ENCODE results near the gene SUN1.

Gene SUN1

DNA sequence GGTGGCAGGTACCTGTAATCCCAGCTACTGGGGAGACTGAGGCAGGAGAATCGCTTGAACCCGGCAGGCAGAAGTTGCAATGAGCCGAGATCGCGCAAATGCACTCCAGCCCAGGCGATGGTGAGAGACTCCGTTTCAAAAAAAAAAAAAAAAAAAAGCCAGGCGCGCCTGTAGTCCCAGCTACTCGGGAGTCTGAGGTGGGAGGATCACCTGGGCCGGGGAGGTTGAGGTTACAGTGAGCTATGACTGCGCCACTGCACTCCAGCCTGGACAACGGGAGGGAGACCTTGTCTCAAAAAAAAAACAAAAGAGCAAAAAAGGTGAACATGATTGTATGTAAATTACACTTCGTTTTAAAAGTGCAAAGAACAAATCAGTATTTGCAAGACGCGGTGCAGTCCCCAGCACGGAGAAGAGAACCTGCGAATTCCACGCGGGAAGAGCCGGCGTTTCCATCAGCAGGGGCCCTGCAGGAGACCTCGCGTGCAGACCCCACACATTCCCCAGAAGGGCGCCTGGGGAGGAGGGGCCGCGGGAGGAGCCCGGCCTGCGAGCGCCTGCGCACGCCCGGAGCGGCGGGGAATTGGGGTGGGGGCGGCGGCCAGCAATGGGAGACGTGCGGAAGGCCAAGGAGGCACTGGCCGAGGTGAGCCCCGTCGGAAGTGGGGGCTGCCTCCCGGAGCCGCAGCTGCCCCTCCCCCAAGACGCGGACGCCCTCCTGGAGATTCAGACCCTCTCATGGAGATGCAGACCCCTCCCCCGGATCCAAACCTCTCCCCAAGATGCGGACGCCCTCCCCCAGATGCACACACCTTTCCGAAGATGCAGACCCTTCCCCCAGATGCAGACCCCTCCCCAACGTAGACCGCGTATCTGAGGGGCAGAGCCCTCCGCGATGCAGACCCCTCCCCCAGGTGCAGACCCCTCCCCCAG, 16.7 kb upstream of the SUN1 start:
- DNase-seq, result peak in 1 of 2 donors; percentile 42

DNA sequence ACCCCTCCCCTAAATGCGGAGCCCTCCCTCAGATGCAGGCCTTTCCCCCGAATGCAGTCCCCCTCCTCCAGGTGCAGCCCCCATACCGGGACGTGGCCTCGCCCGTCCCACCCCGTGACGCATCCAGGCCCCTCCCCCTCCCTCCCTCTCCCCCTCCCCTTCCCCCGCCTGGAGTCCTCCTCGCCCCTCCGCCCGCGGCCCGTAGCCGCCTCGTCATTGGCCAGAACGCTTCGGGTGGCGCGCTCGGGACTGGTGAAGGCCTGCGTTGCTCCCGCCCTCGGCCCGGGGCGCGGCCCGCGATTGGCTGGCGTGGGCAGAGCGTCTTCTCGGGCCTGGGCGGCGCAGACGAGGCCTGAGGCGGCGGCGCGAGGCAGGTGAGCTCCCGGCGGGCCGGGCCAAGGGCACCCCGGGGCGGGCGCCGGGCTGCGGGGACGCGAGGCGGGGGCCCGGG, 16.0 kb upstream of the SUN1 start:
- DNase-seq, result peak; percentile 96 to 97

DNA sequence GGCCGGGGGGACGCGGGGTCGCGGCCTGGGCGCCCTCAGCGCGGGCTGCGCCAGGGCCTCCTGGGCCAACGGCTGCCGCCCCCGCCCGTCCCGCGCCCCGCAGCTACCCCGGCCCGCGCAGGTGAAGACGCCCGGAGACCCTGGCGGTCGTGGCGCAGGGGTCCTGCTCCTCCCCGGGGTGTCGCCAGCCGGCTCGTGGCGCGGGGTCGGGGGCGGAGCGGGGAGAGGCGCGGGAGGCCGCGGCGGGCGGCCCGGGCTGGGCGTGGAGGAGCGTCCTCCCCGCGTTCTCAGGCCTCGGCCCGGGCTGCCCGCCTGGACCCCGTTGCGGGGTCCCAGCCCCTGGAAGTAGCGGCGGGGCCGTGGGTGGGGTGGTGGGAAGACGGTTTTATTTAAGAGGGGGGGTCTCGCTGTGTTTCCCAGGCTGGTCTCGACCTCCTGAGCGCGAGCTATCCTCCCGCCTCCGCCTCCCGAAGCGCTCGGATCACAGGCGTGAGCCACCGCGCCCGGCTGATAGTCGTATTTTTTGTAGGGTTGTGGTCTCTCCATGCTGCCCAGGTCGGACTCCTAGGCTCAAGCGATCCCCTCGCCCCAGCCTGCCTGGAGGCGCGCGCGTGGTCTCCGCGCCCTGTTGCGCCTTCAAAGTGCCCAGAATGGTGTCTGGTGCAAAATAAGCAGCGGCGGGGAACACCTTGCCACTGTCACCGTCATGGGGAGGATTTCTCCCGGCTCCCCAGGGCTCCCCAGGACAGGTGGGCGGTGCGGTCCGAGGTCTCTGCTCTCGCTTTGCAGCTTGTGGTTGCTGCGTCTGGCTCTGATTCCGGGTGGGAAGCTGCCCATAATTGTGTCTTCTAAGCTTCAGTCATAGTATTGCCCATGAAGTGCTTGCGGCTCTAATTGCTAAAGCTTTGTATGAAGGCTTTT, 15.3 kb upstream of the SUN1 start:
- DNase-seq, result peak; percentile 60 to 67

DNA sequence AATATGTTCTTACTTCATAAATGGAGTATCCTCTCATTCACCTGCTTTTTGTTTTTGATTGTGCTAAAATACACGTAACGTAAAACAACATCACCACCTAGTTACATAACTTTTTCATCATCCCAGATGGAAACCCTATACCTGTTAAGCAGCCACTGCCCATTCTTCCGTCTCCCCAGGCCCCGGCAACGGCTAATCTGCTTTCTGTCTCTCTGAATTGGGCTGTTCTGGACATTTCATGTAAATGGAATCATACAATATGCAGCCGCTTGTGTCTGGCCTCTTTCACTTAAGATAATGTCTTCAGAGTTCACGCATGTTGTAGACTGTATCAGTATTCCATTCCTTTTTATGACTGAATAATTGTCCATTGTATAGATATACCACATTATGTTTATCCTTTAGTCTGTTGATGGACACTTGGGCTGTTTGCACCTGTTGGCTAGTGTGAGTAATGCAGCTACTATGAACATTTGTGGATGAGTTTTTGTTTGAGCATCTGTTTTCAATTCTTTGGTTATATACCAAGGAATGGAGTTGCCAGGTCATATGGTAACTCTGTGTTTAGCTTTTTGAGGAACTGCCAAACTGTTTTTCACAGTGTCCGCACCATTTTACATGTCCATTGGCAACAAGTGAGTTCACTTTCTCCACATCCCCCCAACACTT, 14.1 kb upstream of the SUN1 start:
- DNase-seq, result no peak

DNA sequence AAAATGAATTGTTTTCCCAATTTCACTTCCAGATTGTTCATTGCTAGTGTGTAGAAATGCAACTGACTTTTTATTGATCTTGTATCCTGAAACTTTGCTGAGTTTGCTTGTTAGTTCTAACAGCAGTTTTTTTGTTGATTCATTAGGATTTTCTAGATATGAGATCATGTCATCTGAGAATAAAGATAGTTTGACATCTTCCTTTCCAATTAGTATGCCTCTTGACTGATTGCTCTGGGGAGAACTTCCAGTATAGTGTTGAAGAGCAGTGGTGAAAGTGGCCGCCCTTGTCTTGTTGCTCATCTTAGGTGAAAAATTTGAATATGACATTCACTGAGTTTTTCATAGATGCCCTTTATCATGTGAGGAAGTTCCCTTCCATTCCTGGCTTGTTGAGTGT, 11.9 kb upstream of the SUN1 start:
- no peak for DNase-seq

DNA sequence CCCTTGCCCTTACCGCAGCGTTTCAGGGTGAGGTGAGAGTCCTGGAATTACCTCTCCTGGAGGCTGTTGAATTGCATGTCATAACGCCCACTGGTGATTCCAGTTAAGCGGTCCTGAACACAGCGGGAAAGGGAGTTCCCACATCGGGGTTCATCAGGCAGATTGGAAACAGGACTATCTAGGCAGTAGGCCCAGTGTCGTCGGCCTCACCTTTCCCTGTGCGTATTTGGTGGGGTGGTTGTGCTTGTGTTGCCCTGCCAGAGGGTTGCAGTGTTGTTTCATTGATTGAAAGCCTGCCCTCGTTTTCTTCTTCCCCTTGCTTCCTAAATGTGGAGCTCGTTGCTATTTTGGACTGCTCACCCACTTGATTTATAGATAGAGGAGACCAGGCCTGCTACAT, 10.6 kb upstream of the SUN1 start:
- no peak for DNase-seq

DNA sequence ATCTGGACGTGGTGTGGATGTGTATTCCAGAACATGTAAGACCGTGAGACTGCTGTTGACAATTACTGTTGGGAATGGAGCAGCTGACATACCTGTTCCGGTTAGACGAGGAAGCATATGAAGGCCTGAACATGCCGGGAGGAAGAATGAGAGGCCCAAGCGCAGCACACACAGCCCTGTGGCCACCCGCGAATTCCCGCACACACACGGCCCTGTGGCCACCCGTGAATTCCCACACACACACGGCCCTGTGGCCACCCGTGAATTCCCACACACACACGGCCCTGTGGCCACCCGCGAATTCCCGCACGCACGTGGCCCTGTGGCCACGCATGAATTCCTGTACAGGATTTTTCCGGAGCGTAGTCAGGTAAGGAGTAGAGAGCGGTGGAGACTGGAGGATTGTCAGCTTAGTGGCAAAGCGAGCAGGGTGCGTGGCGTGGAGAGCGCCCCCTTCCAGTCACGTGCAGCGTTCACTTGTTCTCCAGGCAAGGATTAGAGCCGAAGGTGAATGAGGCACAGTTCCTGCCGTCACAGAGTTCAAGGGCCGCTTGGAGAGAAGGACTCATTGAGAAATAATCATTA, 9.5 kb upstream of the SUN1 start:
- DNase-seq, result no peak

DNA sequence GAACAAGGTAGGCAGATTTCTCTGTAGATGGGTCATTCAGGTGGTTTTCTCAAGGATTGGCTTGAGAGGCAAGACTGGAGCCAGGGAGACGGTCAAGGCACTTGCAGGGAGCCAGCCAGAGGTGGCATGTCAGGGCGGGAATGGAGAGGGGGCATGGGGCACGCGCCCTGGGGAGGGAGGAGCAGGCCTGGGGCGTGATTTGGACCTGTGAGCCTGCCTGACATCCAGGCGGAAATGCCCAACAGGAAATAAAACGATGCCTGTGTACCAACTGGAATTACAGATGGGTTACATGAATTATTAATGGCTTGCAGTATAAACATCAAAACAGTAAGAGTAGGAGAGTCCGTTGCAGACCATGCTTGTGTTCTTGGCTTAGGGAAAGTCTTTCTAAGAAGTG, 8.6 kb upstream of the SUN1 start:
- no peak for DNase-seq

DNA sequence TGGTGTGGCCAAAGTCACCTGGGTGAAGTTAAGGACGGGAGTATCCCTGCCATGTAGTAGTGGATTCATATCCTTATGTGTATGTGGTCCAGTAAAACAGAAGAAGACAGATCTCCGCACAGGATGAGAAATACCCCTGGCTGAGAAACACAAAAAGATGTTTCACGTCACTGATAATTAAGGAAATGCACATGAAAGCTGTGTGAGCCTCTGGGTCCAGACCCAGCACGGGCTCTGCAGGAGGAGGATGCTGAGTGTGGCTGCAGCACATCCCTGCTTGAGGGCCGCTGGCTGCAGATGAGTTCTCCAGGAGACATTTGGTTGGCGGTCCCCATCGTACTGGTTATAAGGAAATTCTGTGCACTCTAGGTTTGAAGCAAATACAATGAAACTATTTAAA, 8.2 kb upstream of the SUN1 start:
- DNase-seq, result no peak

DNA sequence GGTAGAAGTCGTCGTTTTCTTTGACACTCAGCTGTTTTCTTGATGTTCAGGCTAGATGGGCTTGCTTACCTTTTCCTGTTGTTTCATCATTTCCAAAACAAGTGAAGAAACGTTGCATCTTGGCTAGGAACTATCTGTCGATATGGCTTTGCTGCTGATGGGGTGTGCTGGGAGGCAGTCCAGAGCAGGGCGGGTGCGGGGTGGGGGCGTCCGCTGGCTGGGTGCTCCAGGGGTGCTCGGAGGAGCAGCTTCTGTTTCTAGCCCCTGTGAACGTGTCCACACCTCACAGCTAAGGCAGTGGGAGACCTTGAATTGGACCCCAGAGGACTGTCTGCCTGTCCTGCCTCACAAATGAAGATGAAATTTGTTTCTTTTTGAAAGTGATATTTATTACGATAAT, 7.6 kb upstream of the SUN1 start:
- DNase-seq, result no peak

DNA sequence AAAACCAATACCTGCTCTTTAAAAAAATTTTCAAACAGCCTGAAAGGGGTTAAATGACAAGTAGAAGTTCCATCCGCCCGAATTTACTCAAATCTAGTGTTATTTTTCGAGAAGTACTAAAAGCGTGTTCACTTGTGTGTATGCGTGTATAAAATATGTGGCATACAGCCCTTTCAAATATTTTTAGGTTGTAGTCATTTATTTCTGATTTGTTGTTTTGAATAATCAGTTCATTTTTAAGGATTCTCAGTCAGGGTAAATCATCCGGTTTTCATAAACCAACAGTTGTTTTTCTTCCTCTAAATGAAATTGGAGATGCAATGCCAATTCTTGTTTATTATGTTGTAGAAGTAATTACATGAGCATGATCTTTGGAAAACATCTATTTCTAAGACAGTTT, 6.9 kb upstream of the SUN1 start:
- no peak for DNase-seq

DNA sequence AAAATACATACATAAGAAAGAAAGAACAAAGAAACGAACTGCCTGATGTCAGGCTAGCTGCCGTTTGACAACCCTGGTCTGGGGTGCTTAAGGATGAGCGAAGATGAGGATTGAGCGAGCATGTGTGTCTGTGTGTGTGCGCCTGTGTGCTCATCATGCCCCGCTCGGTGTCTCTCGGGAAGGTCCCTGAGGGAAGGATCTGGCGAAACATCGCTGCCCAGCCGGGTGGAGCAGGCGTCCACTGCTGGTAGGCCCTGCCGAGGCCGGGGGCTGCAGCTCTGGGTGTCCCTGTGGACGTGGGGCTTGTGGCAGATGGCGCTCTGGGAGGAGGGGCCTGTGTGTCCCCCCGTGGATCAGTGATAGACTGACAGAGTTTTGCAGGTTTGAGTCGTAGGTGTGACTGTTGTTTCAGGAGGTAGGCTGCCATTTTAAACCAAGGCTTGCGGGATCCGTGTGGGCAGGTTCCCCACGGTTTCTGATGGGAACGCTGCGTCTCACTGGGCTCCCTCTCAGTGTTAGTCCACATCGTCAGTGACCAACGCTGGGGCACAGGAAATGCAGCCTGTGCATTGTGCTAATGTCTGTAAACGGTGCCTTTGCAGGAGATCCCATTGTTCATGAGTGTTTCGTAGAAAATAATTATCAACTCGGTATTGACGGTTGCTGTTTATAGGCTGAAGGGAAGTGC, 5.9 kb upstream of the SUN1 start:
- DNase-seq, result no peak

DNA sequence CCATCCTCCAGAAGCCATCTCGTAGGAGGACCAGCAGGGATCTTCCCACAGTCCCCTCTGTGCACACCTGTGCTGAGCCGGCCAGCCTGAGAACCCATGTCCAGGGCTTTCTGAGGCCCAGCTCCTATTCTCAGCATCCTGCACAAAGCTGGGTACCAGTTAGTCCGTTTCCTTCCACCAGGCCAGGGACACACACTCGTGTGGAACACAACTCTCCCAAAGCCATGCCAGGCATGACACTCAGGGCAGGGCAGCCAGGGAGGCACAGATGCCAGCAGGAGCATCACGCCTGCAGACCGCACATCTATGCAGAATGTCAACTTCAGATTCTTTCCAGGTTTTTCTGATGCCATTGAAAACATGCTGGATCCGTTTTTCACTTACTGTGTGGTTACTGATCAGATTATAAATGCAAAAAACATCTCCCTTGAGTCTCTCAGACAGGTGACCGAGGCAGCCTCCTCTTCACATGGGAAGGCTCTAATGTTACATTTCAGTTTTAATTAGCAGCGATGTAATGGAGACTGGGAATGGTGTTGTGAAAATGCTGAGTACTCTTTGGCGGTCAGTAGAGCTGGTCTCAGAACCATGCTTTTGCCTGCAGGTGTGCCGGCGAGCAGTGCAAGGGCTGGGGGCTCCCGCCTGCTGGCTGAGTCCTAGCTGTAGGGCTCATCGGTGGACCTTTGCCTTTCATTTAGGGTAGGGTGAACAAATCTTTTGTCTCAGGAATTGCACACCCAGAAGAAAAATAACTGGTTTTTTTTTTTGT, 3.3 kb upstream of the SUN1 start:
- no peak for DNase-seq

DNA sequence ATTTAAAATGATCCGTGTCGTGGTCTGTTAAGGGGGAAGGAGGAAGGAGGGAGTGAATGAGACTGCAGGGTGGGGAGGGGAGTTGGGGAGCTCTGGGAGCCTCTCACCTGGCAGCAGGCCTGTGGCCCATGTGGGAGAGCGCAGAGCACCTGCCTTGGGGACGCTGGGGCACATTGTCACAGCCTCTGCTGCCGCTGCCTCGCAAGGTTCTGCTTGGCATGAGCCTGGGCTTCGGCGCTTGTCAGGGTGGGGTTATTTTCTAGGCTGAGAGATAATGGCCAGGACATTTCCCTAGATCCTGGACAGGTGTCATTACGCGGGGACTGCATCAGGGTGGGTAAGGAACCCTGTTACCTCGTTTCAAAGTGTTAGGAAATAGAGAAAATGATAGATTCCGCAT, 2.2 kb upstream of the SUN1 start:
- DNase-seq, result no peak

DNA sequence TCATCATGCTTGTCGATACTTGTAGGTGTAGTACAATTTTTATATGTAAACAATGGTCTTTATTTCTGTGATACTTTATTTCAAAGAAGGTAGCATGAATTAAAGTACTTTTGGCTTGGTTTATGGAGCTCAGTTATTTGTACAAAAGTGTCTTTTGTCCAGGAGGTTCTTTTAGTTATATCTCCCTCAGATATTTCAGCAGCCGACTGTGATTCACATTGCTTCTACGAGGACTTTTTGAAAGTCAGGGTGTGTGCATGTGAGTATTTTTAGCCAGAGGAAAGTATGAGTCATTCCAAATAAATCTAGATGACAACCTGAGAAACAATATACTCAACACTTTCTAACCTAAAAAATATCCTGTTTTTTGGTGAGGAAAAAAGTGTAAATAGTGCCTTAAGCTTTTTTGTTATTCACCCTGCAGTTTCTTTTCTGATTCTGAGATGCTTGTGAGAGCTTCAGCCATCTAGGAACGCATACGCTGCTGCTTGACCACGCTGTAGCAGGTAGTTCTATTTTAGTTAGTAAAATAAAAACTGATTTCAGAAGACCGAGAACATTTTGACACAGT, 595 bp upstream of the SUN1 start:
- no peak for DNase-seq

DNA sequence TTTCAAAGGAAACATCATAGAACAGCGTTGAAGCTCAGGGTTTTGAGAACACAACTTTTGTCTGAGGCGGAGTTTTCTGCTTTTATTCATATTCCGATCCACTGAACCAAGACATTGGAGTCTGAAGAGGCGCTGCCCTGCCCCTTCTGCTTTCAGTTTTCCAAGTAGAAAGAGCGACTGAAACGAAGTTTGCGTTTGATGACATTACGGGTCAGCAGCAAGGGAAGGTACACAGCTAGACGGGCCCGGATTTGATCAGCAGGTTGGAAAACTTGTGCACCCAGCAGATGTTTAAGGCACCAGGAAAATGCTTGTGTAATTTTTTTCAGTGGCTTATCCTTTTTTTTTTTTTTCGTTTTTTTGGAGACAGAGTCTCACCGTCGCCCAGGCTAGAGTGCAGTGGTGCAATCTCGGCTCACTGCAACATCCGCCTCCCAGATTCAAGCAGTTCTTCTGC, 720 bp downstream of the SUN1 start:
- no peak for DNase-seq

DNA sequence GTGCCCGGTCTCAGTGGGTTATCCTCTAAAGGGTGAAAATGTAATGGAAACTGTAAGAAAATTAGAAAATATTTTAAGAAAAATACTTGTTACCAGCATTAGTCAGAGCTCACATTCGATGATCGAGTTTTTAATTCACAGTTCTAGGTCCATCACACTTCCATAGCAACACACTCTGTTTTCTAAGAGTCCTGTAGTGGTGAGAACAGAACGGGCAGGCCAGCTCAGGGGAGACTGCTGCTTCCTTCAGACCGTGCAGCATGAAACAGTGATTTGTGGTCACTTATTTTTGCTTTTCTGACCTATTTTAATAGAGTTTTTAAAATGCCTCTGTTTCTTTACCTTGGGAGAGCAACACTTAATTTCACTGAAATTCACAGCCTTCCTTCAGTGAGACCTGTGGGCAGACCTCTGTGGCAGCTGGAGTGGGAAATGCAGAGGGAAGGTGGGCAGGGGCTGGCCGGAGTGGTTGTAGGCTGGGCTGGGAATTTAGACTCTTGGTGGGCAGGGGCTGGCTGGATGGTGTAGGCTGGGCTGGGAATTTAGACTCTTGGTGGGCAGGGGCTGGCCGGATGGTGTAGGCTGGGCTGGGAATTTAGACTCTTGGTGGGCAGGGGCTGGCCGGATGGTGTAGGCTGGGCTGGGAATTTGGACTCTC, 1.5 kb downstream of the SUN1 start:
- DNase-seq, result no peak

DNA sequence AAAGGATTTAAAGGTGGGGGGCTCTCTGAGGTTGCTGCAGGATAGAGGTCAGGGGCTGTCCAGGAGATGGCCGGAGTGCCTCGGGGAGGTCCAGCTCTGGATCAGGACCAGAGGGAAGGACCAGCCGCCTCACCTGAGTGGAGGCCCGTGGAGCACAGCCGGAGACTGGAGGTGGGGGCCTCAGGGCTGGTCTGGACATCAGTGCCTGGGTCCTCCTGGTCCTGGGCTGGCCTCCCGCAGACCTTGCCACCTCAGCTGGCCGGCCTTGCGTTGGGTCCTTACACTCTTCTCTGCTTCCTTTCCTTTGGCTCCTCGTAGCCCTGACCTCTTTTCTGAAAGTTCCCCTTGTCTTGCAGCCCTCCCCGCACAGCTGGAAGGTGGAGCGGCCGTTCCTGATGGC, 2.0 kb downstream of the SUN1 start:
- no peak for DNase-seq

DNA sequence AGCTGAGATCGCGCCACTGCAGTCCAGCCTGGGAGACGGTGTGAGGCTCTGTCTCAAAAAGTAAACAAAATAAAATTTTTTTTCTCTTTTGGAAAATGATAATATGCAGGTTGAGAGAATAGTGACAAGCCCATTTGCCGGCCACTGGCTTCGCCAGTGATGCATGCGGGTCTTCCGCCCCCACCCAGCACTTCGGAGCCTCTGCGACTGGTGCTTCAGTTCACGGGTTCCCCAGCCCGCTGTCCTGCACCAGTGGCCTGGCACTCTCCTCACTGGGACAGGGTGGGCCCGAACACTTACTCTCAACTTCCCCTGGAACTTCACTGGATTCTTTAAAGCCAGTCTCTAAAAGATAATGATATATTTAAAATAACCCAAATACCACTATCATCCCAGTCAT, 2.7 kb downstream of the SUN1 start:
- no peak for DNase-seq

Measured in stimulated activated CD4-positive, alpha-beta T cell treated with anti-CD3 and anti-CD28 coated beads, Interleukin-2, amount 100 ng/mL, for 24 hours (primary cell).